IPS DF 19.7 (cell line): ENCODE data around the gene KLRG1.

ENCODE experiments used
- DNase-seq: peaks from one replicate; pipeline ENCODE4 v3.0.0-alpha.2; 2013; ENCODE audit warnings: low read depth, low spot score

Gene KLRG1

DNA sequence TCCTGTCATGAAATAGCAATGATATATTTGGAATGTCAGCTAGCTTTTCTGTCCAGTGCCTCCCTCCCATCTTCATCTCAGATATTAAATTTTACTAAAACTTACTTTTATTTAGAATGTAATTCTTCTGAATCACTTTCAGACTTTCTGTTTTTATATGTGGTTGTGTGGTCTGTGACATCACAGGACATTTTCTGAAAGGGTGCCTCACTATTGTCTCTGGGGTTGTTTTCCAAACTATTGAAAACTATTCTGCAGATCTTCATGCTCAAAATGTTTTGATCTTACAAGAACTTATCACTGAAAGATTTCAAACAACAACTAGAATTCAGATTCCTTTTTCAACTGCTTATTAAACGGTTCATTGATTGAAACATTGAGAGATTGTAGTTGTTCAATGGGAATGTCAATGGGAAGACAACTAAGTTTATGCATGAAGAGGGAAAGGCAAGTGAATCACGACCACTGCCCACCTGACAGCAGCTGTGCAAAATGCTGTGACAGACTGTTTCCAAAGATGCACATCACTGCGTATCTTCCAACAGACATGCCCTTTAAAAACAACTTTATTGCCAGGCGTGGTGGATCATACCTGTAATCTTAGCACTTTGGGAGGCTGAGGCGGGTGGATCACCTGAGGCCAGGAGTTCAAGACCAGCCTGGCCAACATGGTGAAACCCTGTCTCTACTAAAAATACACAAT, 51.3 kb downstream of the KLRG1 start:
- DNase-seq = no peak

DNA sequence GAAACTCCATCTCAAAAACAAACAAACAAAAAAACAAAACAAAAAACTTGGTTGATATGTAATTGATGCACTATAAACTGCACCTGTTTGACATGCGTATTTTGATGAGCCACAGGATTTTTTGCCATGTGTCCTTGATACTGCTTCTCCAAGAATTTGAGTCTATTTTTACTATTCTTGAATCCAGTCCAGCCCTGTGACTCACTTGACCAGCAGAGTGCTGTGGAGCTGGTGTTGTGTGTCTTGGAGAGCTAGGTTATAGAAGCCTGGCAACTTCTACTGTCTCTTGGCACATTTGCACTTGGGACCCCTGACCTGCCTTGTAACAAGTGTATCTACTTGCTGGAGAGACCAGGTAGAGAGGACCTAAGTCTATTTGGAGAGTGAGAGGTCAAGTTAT, 52.0 kb downstream of the KLRG1 start:
- DNase-seq = no peak

DNA sequence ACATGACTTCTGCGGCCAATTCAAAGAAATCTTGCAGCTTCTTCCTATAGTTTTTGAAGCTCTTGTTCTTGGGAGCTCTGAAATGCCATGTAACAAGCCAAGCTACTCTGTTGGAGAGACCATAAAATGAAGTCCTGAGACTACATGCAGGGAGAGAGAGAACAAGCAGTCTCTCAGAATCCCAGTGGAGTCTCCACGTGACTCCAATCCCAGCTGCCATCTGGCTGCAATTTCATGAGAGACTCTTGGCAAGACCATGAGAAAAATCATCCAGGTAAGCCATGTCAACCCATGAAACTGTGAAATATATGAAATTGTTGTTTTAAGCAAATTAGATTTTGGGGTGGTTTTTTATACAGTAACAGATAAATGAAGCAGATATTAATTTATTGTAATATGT, 54.4 kb downstream of the KLRG1 start:
- DNase-seq = no peak

- DNase-seq = no peak
Observed at GRCh38 chr12:9047105-9047504, 57.8 kb downstream of the KLRG1 start.

DNA sequence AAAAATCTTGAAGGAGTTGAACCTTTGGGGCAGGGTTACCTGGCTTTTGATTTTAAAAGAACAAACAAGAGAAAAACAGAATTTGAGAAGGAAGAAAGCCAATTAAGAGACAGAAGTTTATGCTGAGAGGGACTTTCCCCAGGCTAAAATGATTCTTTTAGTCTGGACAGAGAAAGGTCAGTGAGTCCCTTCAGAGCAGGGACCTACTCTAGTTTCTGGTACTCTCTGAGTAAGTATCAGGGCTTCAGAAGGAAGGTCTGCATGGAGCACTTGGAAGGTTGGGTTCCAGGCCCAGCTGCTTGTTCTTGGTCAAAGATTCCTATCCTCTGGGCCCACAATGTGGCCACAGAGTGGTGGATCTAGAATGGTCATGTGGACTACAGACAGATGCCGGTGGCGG, 59.6 kb downstream of the KLRG1 start:
- DNase-seq = no peak

GRCh38 chr12:9049520-9050133, 60.3 kb downstream of the KLRG1 start:
- no peak for DNase-seq

DNA sequence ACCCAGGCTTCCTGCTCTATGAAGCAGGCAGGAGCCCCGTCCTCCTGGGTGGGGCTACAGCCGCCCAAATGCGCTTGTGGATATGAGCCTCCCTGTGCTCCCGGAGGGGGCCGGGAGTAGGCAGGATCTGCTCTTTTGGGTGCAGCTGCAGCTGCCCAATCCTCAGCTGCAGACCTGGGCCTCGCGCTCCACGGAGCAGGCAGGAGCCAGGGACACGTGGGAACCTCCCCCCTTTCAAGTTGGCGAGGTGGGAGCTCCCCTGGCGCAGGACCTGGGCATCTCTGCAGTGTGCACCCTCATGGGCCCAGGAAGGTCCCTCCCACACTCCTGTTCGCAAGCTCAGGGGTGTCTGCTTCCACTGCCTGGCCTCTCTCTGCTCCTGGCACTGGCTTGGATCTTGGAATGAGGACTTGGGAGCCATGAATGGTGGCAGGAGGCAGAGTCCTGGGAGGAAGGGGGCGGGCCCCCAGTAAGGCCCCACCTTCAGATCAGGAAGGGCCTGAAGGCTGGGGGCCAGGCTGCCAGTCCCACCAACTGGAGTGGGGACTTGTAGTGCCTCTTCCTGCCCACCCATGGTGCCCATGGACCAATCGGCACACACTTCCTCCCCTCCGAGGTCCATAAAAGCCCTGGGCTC, 61.3 kb downstream of the KLRG1 start:
- no peak for DNase-seq

GRCh38 chr12:9051158-9051550, 61.8 kb downstream of the KLRG1 start:
- DNase-seq = no peak

DNA sequence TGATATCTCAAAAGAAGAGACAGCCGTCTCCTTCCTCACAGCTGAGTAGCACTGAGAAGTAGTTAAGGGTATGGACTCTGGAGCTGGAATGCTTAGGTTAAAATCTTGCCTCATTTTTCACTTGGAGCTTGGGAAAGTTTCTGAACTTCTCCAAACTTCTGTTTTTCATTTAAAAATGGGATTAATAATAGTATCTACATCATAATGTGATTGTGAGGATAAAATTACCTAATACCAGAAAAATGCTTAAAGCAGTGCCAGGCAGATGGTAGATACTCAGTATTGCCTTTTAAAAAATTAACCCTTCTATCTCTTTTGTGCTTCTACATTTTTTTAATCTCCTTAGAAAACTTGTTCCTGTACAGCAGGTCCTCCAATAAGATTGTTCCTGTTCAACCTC, 63.3 kb downstream of the KLRG1 start:
- DNase-seq = no peak
